ENCODE data around the gene SYNE2. TPM values are rescaled to one million over a fixed set of nuclear protein-coding genes. Genes with fewer than 3 reads are reported as not detected.
"Not testable (repeated sequence)": the region's sequence is repeated elsewhere in the genome, so short reads cannot be mapped to it uniquely, and the experiment has no call there.

SYNE2 gene
- total RNA-seq, 1 donor from 2014 or later, result 105 TPM

DNA sequence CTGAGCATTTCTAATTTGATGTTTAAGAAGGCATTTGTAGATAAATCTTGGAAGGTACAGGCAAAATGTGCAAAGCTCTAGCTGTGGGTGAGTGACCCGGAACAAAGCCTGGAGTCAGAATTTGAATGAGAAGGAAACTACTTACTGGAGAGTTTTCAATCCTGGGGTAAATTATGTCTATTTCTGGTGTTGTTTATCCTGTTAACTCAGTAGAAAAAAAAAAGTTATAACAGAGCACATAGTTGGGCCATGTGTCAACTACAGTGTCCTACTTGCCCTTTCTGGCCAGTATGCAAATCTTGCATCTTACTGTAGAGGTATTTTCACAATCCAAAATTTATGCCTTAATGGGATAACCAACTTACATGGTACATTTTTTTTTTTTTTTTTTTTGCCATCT is 182.3 kb downstream of the SYNE2 start:
- Mint-ChIP-seq H3K4me3 (no peak overlapping the region), H3K4me1 (peaks cover 18% of the 10 kb centered on the region), H3K27me3 (ENCODE audit: insufficient read depth, low read depth) (peaks cover 2% of the 10 kb centered on the region), H3K27ac (no peak overlapping the region), H3K36me3 (peaks cover 28% of the 10 kb centered on the region), H3K9me3 (peaks cover 15% of the 10 kb centered on the region)
- TF ChIP-seq EZH2phosphoT487 (IDR thresholded peaks at IDR 0.05) (no peak), EZH2 (IDR thresholded peaks at IDR 0.05) (no peak), CTCF (IDR thresholded peaks at IDR 0.05) (no peak)
- DNase-seq (ENCODE audit: low spot score), result no peak
- Histone ChIP-seq H2AFZ (replicated peaks) (no peak overlapping the region), H3K4me1 (peaks cover 14% of the 10 kb centered on the region), H4K20me1 (ENCODE audit: low read depth) (no peaks in the 10 kb centered on the region), H3K27ac (peak overlapping the region; percentile 73), H3K79me2 (ENCODE audit: low read depth) (no peaks in the 10 kb centered on the region), H3K9me3 (ENCODE audit: low read depth) (no peaks in the 10 kb centered on the region), H3F3A (ENCODE audit: low read depth) (peaks cover 9% of the 10 kb centered on the region), H3K9ac (no peak overlapping the region), H3K4me3 (no peak overlapping the region), H3K4me2 (no peak overlapping the region), H3K27me3 (no peaks in the 10 kb centered on the region), H3K36me3 (peaks cover 13% of the 10 kb centered on the region)

- not testable (repeated sequence) for H3K79me2 ChIP-seq (ENCODE audit: low read depth); H3K4me2 ChIP-seq; H3K9ac ChIP-seq; H3K4me3 ChIP-seq; H3K27me3 ChIP-seq; DNase-seq (ENCODE audit: low spot score); H4K20me1 ChIP-seq (ENCODE audit: low read depth); H3K4me3 Mint-ChIP-seq; H3K27ac ChIP-seq; H3K27me3 Mint-ChIP-seq (ENCODE audit: insufficient read depth, low read depth); H3F3A ChIP-seq (ENCODE audit: low read depth); H2AFZ ChIP-seq (replicated peaks); H3K9me3 ChIP-seq (ENCODE audit: low read depth); H3K27ac Mint-ChIP-seq
- Mint-ChIP-seq H3K4me1 (peaks cover 18% of the 10 kb centered on the region), H3K9me3 (peaks cover 21% of the 10 kb centered on the region), H3K36me3 (peaks cover 34% of the 10 kb centered on the region)
- H3K4me1 ChIP-seq, result peaks cover 14% of the 10 kb centered on the region
- H3K36me3 ChIP-seq, result peaks cover 17% of the 10 kb centered on the region
Observed at GRCh38 chr14:64037869-64038745, 185.3 kb downstream of the SYNE2 start.

GRCh38 chr14:64038841-64039542 is 186.2 kb downstream of the SYNE2 start:
- H3K79me2 ChIP-seq (ENCODE audit: low read depth), result no peaks in the 10 kb centered on the region
- no peak overlapping the region for H2AFZ ChIP-seq (replicated peaks)
- TF ChIP-seq EZH2phosphoT487 (IDR thresholded peaks at IDR 0.05) (no peak), CTCF (IDR thresholded peaks at IDR 0.05) (no peak), EZH2 (IDR thresholded peaks at IDR 0.05) (no peak)
- H3K36me3 ChIP-seq, result peaks cover 17% of the 10 kb centered on the region
- H3K36me3 Mint-ChIP-seq, result peaks cover 38% of the 10 kb centered on the region
- peaks cover 4% of the 10 kb centered on the region for H3K27me3 Mint-ChIP-seq (ENCODE audit: insufficient read depth, low read depth)
- H3K4me3 ChIP-seq, result no peak overlapping the region
- H3F3A ChIP-seq (ENCODE audit: low read depth), result peaks cover 9% of the 10 kb centered on the region
- H3K9me3 Mint-ChIP-seq, result peaks cover 22% of the 10 kb centered on the region
- no peak for DNase-seq (ENCODE audit: low spot score)
- no peaks in the 10 kb centered on the region for H3K27me3 ChIP-seq
- H3K9ac ChIP-seq, result no peak overlapping the region
- no peaks in the 10 kb centered on the region for H4K20me1 ChIP-seq (ENCODE audit: low read depth)
- H3K4me3 Mint-ChIP-seq, result no peak overlapping the region
- H3K4me1 ChIP-seq, result peaks cover 14% of the 10 kb centered on the region
- H3K4me2 ChIP-seq, result no peak overlapping the region
- H3K27ac Mint-ChIP-seq, result no peak overlapping the region
- H3K27ac ChIP-seq, result no peak overlapping the region
- H3K9me3 ChIP-seq (ENCODE audit: low read depth), result no peaks in the 10 kb centered on the region
- H3K4me1 Mint-ChIP-seq, result peaks cover 18% of the 10 kb centered on the region

Data from neural progenitor cell (in vitro differentiated cells).